Activated naive CD4-positive, alpha-beta T cell treated with anti-CD3 and anti-CD28 coated beads, Interleukin-2, amount 50 U/mL, for 72 hours (primary cell): ENCODE data around the gene PKP4. TPM values are rescaled to one million over a fixed set of nuclear protein-coding genes. Genes with fewer than 3 reads are reported as not detected.

ENCODE experiments used
- ATAC-seq, 2 donors: fragments of 150-1000 bp; cut with Tn5 transposase; 2 replicates each; pipeline ENCODE4 v1.10.0; 2021; ENCODE audit warnings: mild to moderate bottlenecking in 2 of 2, moderate library complexity in 2 of 2
- DNase-seq, 2 donors: peaks; one replicate each; pipeline ENCODE4 v3.0.0; 2021 to 2022; ENCODE audit warnings: low spot score in 2 of 2
- H3K27ac Mint-ChIP-seq, 2 donors: one replicate each; pipeline ENCODE4 v1.8.0; 2022; ENCODE audit warnings: mild to moderate bottlenecking in 2 of 2, mixed read lengths in 2 of 2
- H3K36me3 Mint-ChIP-seq, 2 donors: one replicate each; pipeline ENCODE4 v1.8.0; 2022; ENCODE audit warnings: mixed read lengths in 2 of 2
- H3K9me3 Mint-ChIP-seq, 2 donors: one replicate each; pipeline ENCODE4 v1.8.0; 2022; ENCODE audit warnings: mixed read lengths in 2 of 2
- total RNA-seq, 2 donors: library from RNA; stranded (reverse); gene quantifications; one replicate each; pipeline ENCODE4 v1.2.3, GENCODE V29; 2022

Gene PKP4
- total RNA-seq, 2 donors from 2014 or later = 36.3 to 44.8 TPM

DNA sequence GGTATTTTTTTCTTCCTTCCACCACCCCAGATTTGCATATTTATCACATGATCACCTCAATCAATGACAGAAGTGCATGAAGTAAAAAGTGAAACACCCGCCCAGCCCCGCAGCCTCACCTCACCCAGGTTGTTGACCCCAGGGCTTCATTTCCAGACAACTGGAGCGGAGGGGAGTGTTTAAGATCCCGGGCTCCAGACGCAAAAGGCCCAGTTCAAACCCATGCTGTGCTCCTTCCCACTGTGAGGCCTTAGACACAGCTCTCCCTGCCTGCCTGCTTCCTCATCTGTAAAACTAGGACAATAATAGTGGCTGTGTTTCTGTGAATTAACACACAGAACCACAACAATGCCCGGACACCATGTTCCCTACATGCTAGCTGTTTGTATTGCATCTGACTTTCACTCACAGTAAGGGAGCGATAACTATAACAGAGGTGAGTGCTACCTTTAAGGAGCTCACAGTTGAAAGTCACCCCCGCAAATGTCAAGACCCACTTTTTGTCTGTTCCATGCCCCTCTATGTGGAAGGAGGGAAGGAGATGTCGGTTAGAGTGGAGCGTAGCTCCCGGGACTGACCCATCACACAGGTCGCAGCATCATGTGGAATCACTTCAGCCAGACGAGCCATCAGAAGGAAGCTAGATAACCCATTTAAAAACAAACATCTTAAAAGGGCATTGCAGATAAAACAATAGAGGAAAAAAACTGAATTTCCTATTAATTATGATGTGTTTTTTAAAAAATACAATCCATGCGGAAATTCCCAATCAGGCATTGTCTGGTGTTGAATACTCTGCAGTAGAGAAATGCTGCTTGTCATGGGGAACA, 260.8 kb downstream of the PKP4 start:
- no peak overlapping the region for H3K27ac Mint-ChIP-seq

DNA sequence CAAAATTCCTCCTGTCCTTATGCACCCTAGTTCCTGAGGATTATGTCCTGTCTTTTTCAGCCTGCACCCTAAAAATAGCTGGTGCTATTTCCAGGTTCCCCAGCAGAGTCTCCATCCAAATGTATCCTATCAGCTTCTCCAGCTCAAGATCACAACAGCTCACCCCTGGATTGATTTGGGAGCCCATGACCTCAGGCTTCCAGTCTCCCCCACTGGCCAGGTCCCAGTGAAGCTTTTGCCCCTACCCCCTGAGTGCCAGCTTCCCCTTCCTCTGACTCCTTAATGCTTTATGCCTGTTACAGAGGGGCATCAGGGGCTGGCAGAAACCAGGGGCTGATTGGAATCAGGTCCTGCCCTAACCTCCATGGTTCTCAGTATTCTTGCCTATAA, 261.4 kb downstream of the PKP4 start:
- ATAC-seq (no peak), DNase-seq (no peak)
- Mint-ChIP-seq H3K9me3 (peaks cover 8 to 9% of the 10 kb centered on the region in 2 donors), H3K36me3 (peaks cover 8 to 11% of the 10 kb centered on the region in 2 donors), H3K27ac (no peak overlapping the region)

More for the DNA sequence above, 260.8 kb downstream of the PKP4 start:
- peaks cover 12 to 13% of the 10 kb centered on the region in 2 donors for H3K36me3 Mint-ChIP-seq
- no peak for ATAC-seq
- DNase-seq = no peak
- peaks cover 11 to 13% of the 10 kb centered on the region in 2 donors for H3K9me3 Mint-ChIP-seq

DNA sequence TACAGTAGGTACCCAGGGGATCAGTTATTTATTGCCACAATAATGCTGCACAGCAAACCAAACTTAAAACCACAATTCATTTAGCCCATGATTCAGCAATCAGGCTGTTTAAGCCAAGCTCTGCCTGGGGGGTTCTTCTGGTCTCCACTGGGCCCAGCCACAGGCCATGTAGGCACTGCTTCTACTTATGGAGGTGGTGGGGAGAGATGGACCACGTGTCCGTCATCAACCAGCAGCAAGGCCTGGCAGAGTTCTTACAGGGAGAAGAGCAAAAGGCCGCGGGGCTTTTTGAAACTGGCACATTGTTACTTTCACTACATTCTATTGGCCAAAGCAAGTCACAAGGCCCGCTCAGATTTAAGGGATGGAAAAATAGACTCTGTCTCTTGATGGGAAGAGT, 262.1 kb downstream of the PKP4 start:
- Mint-ChIP-seq H3K36me3 (peaks cover 2 to 5% of the 10 kb centered on the region in 2 donors), H3K9me3 (peaks cover 3 to 4% of the 10 kb centered on the region in 2 donors), H3K27ac (no peak overlapping the region)
- no peak for DNase-seq
- no peak for ATAC-seq

DNA sequence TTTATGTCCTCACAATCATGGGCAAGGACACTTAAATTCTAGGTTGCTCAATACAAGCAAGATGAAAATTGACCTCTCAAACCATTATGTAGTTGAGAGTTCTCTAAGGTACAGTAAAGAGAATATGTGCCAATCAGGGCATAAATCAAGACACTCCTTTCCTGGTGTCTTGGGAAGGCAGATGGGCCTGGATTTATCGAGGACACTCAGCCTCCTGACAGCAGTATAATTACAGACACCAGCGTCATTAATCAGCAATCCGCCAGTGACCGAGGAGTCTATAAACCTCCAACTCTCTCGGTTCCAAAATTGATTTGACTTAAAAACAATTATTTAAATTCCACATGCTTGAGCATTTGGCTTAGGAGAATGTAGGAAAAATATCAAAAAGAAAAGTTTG, 262.7 kb downstream of the PKP4 start:
- DNase-seq (no peak), ATAC-seq (no peak)
- Mint-ChIP-seq H3K9me3 (no peaks in the 10 kb centered on the region), H3K36me3 (no peaks in the 10 kb centered on the region), H3K27ac (no peak overlapping the region)

DNA sequence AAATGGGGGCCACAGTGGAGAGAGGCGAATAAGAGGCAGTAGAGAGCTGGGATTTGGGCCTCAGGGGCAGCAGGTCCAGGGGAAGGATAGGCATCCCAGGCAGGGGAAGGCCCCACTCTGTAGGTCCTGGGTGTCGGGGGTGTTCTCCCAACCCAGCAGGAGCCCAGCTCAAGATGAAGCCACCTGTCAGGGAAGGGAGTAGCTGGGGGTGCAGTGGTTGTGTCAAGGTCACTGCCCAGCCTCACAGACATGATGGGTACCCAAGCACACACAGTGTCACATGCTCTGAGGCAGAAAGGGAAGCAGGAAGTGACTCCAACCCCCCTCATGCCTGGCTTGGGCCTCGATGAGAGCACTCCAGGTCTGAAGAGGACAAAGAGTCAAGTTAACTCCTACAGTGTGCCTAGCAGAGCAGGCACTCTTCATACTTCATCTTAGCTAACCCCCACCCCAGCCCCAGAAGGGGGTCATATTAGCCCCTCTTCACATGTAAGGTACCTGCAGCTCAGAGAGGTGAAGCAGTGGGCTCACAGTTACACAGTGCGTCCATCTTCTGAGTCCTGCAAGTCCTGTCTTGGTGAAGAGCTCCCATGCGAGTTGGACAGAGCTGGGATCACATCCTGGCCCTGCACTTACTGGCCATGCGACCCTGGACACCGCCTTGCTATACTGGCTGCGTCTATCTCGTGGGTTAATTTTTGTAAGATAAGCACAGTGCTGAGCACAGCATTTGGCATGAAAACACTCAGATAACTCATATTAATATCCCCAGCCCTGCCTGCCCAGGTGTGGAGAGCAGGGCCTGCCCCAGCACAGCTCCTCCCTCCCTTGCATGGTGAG, 265.7 kb downstream of the PKP4 start:
- no peak for ATAC-seq
- no peak overlapping the region for H3K27ac Mint-ChIP-seq

DNA sequence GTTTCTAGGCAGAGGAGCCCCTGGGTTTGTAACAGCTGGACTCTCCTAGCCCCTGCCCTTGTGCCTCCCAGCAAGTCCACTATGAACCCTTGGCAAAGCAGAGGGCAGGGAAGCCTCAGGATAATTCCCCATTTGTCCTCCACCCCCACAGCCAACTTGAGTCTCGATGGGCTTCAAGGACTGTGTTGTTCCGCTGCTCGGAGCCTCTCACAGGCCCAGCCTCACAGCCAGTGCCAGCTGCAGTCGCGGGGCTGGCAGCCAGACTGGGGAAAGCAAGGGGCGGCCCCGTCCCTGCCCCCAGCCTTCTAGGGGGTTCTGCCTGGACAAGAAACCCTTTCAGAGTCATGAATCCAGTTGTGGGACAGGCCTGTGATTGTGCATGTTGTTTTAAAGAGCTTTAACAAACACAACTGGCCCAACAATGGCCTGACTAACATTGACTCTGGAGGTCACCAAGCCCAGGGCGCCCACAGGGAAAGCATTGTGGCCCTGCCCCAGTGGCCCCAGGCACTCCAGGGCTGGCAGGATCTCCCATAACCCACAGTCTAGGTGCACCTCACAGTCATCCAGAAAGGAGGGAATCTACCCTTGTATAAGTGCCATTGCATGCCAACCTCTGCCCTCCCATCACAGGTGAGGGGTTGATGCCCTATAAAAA, 266.6 kb downstream of the PKP4 start:
- no peak for ATAC-seq
- DNase-seq = no peak
- H3K27ac Mint-ChIP-seq = no peak overlapping the region
- no peaks in the 10 kb centered on the region for H3K36me3 Mint-ChIP-seq
- no peaks in the 10 kb centered on the region for H3K9me3 Mint-ChIP-seq

More for the DNA sequence above, 265.7 kb downstream of the PKP4 start:
- H3K36me3 Mint-ChIP-seq = no peaks in the 10 kb centered on the region
- no peaks in the 10 kb centered on the region for H3K9me3 Mint-ChIP-seq
- no peak for DNase-seq

DNA sequence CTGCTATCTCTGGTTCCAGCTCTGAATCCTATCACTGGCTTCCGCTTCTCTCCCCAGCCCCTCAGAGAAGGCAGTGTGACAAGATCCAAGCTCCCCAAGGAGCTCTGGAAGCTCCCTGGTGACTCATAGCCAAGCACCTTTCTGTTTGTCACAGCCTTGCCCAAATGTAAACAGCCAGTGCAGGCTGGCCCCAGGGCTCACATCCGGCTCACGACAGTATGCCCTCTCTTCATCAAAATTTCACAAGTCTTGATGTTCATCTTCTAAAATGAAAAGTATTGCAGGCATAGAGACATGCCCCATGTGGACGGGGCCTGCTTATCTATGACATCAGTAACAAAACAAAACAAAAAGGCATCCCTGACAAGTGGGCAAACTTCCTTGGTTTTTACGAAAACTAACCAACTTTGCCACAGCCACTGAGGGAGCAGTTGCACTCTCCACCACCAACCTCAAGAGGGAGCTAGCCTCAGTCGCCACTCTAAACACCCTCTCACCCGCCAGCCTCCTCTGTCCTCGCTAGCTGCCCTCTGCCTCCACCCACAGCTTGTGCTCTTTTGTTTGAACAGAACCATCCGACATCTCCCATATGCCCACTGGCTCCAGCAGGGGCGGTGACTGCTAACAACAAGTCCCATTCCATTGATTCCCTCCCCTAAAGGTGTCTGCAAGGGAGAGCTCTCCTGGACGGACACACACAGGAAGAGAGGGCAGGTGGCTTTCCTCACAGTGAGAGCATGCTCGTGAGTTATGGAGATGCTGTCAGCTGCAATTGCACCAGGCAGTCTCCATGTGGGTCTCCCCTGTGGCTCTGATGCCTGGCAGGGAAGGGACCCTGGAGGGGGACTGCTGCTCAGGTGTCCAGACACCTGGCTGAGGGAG, 267.4 kb downstream of the PKP4 start:
- DNase-seq (no peak), ATAC-seq (no peak)
- H3K9me3 Mint-ChIP-seq = no peaks in the 10 kb centered on the region
- no peaks in the 10 kb centered on the region for H3K36me3 Mint-ChIP-seq
- peak overlapping the region in 1 of 2 donors; percentile 39 for H3K27ac Mint-ChIP-seq

DNA sequence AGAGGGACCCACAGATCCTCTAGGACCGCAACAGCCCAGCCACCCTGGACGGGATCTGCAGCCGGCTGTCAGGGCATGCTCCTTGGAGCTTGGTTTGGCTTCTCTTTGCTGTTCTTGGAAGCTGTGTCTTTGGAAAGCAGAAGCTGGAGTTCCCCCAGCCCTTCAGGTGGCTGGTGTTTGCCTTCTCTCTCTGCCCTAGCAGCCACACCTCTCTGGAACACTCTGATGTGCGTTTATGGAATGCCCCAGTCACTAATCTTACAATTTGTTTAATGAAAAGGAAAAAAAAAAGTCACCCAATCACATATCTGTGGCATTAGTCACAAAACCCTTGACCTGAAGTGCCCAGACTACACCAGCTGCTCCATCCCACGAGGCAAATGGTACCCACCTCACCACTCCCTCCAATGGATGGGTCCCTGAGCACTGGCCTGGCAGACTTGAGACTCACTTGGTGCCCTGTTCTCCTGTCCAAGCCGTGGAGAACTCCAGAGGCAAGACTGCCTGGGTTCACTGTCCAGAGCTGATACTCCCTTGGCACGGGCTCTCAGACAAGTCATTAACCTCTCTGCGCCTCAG, 268.1 kb downstream of the PKP4 start:
- ATAC-seq (no peak), DNase-seq (no peak)
- no peak overlapping the region for H3K27ac Mint-ChIP-seq
- H3K36me3 Mint-ChIP-seq = no peaks in the 10 kb centered on the region
- no peaks in the 10 kb centered on the region for H3K9me3 Mint-ChIP-seq

DNA sequence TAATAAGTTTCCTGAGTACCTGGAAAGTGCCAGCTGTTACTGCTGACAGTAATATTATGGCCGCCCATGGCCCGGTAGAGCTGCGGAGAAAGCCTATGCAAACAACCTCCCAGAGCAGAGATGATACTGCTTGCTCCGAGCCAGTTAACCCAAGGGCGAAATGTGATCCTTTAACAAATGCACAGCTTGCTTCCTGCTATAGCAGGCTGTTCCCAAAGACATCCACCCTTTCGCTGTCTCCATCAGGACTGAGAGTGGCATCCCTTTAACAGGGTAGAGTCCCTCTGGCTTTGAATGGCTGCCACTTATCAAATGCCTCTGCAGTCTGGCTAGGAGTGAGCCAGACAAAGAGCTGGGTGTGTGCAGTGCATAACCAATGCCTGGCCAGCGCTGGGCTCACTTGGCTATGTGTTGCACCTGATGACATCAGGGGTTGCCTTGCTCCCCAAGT, 268.7 kb downstream of the PKP4 start:
- no peak overlapping the region for H3K27ac Mint-ChIP-seq
- no peak for DNase-seq
- no peaks in the 10 kb centered on the region for H3K36me3 Mint-ChIP-seq
- no peak for ATAC-seq
- no peaks in the 10 kb centered on the region for H3K9me3 Mint-ChIP-seq

DNA sequence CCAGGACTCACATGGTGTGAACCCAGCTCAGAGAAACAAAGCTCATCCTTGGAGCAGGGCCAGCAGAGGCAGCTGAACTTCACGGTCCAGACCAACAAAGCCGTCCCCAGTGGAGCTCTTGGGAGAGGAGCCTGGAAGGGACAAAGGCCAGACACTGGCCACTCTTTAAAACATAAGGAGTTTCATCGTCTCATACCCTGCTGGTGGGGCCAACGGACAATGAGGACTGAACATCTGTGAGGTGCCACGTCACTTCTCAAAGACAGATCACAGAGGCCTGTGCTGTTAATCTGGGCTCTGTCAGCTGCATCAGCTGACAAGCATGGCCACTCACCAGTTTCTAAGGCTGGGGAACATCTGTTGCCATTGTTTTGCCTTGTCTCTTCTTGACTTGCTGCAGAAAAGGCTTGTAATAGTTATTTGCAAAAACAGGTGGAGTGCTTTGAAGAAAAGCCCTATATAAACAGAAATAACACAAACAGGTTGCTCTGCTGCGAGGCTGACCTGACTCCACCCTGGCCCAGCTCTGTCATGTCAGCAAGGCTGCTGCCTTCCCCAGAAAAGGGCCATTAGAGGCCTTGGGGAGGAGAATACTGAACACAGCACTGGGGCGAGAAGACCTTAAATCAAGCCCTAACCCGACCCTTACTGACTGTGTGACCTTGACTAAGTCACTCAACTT, 270.3 kb downstream of the PKP4 start:
- Mint-ChIP-seq H3K36me3 (no peaks in the 10 kb centered on the region), H3K27ac (no peak overlapping the region), H3K9me3 (no peaks in the 10 kb centered on the region)
- DNase-seq (no peak), ATAC-seq (no peak)

DNA sequence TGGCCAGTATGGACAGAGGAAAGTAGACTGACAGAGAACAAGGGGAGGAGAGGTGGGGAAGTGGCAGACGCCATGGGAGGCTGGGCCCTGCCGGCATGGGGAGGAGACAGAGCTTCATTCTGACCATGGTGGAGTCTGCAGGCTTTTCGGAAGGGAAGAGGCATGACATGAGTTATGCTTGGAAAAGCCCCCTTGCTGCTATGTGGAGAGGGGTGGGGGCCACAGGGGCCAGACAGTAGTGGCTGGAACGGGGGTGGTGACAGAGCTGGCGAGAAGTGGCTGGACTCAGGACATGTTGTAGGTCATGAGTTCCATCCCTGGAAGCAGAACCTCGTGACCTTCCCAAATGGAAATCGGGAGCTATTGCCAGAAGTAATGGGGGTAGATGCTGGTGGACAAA, 271.7 kb downstream of the PKP4 start:
- no peak for DNase-seq

DNA sequence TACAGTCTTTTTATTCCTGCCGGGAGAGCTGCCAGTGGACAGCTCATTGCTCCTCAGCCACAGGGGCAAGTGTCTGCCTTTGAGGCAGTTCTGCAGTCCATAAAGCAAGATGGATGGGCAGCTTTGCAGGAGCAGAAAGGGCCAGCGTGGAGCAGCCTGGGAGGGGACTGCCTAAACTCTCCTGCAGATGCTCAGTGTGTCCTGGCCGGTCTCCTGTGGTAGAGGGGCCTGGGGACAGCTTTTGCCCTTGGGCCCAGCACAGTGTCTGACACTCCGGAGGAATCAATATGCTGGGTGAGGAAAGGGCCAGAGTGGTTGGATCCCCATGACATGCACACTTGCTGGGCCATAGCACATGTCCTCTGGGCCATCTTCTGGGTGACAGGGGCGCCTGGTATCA, 272.7 kb downstream of the PKP4 start:
- ATAC-seq (no peak), DNase-seq (no peak)
- Mint-ChIP-seq H3K36me3 (no peaks in the 10 kb centered on the region), H3K9me3 (no peaks in the 10 kb centered on the region), H3K27ac (no peak overlapping the region)

More for the DNA sequence above, 271.7 kb downstream of the PKP4 start:
- ATAC-seq = no peak
- H3K9me3 Mint-ChIP-seq = no peaks in the 10 kb centered on the region
- H3K27ac Mint-ChIP-seq = no peak overlapping the region
- no peaks in the 10 kb centered on the region for H3K36me3 Mint-ChIP-seq

DNA sequence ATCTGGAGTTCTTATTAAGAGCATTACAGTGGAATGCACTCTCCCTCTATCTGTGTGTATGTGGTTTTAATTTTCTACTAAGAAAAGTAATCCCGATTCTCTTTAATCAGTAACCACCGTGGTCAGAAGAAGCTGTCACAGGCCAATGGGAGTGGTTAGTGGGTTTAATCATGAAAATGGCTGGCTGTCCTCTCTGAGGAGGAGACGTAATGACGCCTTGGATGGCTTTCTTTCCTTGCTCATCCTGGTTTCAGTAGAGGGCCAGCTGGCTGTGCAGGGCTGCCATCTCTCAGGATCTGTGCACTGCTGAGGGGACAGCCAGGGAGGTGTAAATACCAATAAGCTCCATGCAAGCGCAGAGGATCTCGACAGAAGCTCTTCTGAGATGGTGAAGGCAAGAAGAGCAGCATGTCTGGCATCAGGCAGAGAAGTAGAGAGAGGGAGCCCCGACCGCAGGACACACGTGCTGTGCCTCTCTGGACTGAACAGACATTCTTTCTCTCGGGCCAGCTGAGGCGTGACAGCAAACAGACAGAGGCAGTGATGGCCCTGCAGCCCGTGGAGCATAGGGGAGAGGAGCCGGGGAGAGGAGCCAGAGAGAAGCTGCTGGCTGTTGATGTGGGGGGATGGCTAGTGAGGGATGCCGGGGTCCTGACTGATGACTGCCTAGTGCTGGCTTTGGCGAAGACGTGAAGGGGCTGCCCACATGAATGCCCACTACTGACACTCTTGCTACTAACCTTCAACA, 273.3 kb downstream of the PKP4 start:
- no peak overlapping the region for H3K27ac Mint-ChIP-seq

DNA sequence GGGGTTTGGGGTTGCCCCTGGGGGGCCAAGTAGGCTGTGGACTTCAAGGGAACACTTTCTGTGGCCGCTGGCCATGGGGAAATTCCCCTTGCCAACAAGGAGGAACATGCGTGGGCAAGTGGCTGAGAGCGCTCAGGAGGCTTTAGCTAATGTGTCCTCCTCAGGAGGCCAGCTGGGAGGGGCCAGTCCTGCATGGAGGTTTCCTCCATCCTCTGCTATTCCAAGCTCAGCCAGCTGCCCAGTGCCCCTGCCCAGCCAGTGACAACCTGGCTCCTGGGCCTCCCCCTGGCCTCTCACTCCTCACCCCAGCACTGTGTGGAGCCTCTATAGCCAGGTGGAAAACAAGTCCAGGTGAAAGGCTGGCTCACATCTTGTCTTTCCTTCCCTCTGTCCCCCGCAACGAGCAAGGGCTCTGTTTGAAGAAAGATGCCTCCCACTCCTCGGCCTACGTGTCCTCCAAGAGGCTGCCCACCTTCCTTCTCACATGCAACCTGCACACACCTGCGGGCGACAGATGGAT, 273.9 kb downstream of the PKP4 start:
- no peak for ATAC-seq
- Mint-ChIP-seq H3K27ac (no peak overlapping the region), H3K36me3 (no peaks in the 10 kb centered on the region), H3K9me3 (no peaks in the 10 kb centered on the region)
- no peak for DNase-seq

More for the DNA sequence above, 273.3 kb downstream of the PKP4 start:
- Mint-ChIP-seq H3K36me3 (no peaks in the 10 kb centered on the region), H3K9me3 (no peaks in the 10 kb centered on the region)
- DNase-seq (no peak), ATAC-seq (no peak)

DNA sequence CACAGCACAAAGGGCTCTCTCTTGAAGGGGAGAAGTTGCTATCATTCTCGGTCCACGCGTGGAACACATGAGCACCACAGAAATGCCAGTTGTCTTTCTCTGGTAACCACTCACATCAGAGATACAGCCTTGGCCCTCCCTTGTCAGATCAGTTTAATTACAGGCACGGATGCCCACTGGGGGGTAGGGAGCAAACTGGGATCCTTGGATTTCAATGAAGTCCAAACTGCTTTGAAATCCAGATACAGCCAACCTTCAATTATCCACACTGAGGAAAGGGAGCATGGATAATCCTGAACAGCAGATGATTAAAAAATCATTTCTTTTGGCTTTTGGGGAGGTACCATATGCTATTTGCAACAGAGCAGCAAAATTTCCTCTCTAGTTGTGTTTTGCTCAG, 274.6 kb downstream of the PKP4 start:
- Mint-ChIP-seq H3K27ac (no peak overlapping the region), H3K36me3 (no peaks in the 10 kb centered on the region), H3K9me3 (no peaks in the 10 kb centered on the region)
- ATAC-seq (no peak), DNase-seq (no peak)
